COLO668 (cell line): ENCODE measurements around the gene COPS8.

Source experiments
- DNase-seq: peaks from one replicate; lab custom pipeline; 2025; ENCODE audit not compliant: unreplicated experiment; lab: John Stamatoyannopoulos, UW

Gene COPS8

GRCh38 chr2:237085248-237086221, at the start of gene COPS8:
TSS of gene COPS8 (plus strand) at chr2:237085889. CDS start at chr2:237085965, 76 bp downstream.
- DNase-seq: peak; percentile 97

GRCh38 chr2:237039301-237040031, 46.2 kb upstream of the COPS8 start:
- no peak for DNase-seq

- no peak for DNase-seq
Observed at GRCh38 chr2:237041231-237041630, 44.5 kb upstream of the COPS8 start.

- no peak for DNase-seq
Observed at GRCh38 chr2:237042101-237042500, 43.6 kb upstream of the COPS8 start.

- no peak for DNase-seq
Observed at GRCh38 chr2:237043866-237044265, 41.8 kb upstream of the COPS8 start.

GRCh38 chr2:237044281-237044680, 41.4 kb upstream of the COPS8 start:
- DNase-seq: no peak

- DNase-seq: no peak
Observed at GRCh38 chr2:237045449-237045848, 40.2 kb upstream of the COPS8 start.

GRCh38 chr2:237048595-237048994, 37.1 kb upstream of the COPS8 start:
- no peak for DNase-seq

- no peak for DNase-seq
Observed at GRCh38 chr2:237051861-237052260, 33.8 kb upstream of the COPS8 start.

- no peak for DNase-seq
Observed at GRCh38 chr2:237053066-237053465, 32.6 kb upstream of the COPS8 start.

GRCh38 chr2:237055386-237056100, 30.1 kb upstream of the COPS8 start:
- no peak for DNase-seq

GRCh38 chr2:237056287-237056875, 29.3 kb upstream of the COPS8 start:
- DNase-seq: no peak

GRCh38 chr2:237057107-237057506, 28.6 kb upstream of the COPS8 start:
- no peak for DNase-seq

- no peak for DNase-seq
Observed at GRCh38 chr2:237057893-237058300, 27.8 kb upstream of the COPS8 start.

- DNase-seq: no peak
Observed at GRCh38 chr2:237058423-237058822, 27.3 kb upstream of the COPS8 start.

GRCh38 chr2:237059155-237059875, 26.4 kb upstream of the COPS8 start:
- DNase-seq: no peak

GRCh38 chr2:237060534-237061312, 25.0 kb upstream of the COPS8 start:
- DNase-seq: peak; percentile 44

GRCh38 chr2:237061356-237061755, 24.3 kb upstream of the COPS8 start:
- no peak for DNase-seq

GRCh38 chr2:237062585-237062984, 23.1 kb upstream of the COPS8 start:
- no peak for DNase-seq
